Astrocyte of the hippocampus (primary cell): ENCODE data around the gene DOC2B.
"Not testable (repeated sequence)": the region's sequence is repeated elsewhere in the genome, so short reads cannot be mapped to it uniquely, and the experiment has no call there.

Source experiments
- DNase-seq: peaks from one replicate; pipeline ENCODE4 v3.0.0; 2011; ENCODE audit warnings: low read depth, low spot score

Gene DOC2B

DNA sequence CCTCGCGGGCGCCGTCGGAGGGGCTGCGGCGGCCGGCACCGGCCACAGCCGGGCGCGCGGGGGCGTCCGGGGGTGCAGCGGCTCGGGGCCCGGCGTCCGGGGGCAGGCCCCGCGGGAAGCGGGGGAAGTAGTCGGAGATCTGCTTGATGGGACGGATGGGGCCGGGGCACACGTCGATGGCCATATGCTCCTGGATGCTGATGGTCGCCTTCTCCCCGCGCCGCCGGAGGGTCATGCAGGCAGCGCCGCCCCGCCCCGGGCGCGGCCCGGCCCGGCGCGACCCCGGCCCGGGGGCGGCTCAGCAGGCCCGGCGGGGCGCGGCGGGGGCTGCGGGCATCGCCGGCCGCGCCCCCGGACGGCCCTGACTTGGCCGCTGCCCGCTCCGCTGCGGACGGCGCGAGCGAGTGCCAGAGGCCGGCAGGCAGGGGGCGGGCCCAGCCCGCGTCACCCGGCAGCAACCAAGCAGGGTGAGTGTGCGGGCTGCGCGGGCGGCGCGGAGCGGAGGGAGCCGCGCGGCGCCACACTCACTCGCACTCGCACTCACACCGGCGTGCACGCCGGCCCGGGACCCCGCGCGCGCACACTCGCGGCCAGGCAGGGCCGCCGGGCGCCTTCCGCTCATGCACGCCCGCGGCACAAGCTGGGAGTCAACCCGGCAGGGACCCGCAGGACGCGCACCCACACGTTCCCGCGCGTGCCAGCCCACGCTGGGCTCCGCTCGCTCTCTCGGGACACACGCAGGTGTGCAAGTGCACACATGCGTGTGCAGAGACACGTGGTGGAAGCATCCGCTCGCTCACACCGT lies at the start of gene DOC2B:
Gene DOC2B, minus strand, starts transcription at position 406 of the 805 bp plus-strand sequence. Its CDS starts 171 bp downstream, at position 235.
- peak; percentile 62 for DNase-seq

DNA sequence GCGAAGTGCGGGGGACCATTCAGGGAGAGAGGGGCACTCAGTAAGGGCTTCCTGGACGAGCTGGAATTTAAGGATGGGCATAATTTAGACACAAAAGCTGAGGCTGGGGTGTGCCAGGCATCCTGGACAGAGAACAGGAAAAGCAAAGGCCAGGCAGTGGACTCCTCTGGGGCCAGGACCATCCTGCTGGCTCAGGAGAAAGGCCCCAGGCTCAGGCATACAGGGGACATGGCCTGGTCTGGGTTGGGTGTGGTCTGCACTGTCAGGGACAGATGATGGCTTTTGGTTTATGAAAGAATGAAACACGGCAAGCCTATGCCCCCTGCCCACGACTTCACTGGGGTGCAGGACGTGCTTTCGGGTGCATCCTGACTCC lies 48.9 kb upstream of the DOC2B start:
- no peak for DNase-seq

DNA sequence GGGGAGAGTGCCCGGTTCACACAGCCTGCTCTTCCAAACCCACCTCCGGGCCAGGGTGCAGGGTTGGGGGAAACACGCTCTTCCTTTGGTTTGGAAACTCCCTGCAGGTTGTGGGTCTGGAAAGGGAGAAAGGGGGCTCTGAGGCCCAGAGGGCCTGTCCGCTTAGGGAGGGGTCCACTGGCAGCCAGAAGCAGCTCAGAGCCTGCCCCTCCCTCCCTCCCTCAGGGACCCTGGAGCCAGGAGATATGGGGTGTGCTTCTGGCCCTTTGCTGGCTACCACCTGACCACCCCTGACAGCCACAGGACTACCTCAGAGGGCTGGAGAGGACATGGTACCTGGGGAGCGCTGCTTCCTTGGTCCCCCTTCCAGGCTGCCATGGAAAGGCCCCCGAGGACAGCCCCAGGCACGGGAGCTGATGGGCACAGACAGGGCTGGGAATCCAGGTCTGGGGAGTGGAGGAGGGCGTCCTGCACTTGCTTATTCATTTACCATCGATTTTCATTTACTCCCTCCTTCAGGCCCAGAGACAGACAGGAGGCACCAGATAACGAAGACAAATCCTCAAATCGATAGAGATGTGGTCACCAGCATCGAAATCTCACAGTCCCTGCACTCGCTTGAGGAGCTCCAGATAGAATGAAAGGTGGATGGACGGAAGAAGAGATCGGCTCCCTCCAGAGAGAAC lies 48.4 kb upstream of the DOC2B start:
- DNase-seq, result no peak

DNA sequence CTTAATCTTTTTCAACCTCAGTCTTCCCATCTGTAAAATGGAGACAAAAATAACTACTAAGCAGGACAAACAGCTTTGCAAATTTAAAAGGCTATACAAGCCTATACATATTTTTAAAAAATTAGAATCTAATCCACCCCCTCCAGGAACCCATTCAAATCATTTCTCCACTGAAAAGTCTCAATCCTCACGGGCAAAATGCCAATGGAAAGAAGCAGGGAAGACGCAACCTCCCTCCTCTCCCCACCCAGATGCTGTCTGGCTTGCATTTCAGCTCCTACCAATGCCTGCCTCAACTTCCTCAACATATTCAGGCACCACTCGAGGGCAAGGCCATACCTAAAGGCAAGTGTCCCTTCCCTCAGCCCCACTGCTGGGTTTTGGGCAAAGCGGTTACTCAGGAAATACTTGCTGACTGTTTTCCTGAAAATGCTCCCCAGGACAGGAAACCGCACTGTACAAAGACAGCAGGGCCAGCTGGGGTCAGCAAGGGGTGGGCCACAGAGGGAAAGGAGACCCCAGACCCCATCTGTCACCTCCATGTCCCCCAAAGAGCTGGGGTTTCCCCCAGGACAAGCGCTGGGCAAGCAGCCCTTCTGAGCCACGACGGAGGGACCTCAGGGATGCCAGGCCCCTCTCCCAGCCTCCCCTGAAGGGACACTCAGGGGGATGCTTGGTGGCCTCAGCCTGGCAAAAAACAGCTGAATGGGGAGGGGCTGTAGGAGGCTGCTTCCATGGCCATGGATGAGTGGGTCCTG lies 47.7 kb upstream of the DOC2B start:
- peak; percentile 11 for DNase-seq

DNA sequence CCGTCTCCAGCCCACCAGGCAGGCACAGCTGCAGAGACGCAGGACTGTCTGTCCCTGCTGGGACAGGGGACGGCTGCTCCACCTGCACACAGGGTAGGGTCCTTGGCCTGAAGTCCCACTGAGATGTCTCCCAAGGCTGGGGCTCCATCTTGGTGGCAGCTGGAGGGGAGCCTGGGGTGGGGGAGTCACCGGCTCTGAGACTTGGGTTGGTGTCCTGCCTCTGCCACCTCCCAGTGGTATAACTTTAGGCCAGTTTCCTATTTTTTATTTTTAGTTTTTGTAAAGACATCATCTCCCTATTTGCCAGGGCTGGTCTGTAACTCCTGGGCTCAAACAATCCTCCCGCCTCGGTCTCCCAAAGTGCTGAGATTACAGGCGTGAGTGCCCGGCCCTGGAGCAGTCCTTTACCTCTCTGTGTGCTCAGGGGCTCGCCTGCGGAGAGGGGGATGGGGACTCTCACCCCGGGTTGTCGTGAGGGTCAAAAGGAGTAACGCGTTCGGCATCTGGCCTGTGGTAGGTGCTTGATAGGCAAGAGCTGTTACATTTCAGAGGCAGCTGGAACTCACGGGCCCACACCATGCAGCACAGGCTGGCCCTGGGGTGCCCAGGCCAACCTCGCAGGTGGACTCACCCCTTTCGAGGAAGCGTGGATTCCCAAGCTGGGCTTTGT lies 46.6 kb upstream of the DOC2B start:
- no peak for DNase-seq

DNA sequence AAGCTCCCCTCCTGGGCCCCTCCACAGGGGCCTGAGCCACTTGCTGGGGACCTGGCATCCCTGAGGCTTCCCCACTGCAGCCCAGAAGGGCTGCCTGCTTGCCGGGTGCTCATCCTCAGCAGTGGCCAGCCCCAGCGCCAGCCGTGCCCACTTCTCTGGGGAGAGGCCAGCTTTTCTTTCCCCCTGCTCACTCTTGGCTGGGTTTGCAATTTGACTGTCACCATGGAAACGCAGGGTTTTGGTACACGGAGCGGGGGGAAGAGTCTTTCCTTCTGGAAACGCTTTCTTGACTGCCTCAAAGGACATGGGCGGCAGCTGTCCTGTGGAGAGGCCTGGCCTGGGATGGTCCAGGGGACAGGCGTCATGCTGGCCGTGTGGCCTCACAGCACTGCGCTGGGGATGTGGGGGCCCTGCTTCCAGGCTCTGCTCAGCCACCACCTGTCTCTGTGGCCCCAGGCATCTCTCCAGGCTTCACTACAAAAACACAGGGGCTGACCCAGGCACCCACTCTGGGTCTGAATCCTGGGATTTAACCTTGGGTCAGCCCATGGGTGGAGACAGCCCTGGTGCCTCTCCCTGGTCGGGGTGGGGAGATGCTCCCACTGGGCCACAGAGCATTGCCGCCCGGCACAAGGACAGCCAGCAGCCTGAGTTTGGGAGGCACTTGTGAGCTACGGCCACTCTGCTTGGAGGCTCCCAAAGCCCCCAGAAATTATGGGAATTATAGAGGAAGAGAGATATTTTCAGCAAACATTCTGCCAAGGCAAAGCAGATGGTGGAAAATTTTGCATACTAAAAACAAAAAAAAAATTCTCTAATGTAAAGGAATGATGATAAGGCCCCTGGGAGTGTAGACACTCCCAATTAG lies 45.9 kb upstream of the DOC2B start:
- peak; percentile 29 for DNase-seq

DNA sequence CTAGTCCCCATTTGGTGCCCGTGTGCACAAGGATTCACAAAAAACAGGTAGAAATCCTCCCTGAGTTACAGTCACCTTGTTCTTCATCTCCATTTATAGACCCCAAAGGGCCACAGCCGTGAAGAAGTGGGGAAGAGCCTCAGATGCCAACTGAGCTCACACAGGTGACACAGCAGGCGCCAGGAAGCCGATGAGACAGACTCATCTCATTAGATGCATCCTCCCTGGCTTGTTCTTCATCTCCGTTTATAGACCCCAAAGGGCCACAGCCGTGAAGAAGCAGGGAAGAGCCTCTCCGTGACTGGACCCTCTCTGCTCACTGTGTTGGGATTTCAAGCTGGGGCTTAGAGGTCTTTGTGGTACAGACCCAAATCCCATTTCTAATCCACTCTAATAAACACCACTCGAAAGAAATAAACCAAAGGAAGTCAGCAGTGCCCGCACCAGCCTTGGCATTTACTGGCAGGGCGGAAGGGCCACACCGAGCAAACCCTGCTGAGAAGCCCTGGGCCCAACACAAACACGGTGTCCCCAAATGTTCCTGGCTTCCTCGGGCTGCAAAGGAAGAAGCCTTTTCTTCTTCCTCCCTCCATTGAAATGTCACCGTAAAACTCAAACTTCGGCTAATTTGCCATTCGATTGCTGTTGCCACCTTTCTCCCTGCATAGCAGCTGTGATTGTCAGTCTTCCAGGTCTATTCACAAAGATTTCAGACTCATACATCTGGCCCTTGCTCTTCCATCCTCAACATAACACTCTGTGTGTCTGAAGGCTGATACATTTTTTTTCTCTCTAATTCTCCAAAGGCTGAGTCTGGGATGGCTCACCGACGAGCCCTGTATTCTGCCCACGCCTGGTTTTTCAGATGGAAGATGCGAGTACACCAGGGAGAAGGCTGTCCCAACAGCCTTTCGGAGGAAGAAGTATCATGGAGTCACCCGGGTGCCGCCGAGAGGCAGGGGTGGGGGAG lies 44.9 kb upstream of the DOC2B start:
- DNase-seq, result no peak

DNA sequence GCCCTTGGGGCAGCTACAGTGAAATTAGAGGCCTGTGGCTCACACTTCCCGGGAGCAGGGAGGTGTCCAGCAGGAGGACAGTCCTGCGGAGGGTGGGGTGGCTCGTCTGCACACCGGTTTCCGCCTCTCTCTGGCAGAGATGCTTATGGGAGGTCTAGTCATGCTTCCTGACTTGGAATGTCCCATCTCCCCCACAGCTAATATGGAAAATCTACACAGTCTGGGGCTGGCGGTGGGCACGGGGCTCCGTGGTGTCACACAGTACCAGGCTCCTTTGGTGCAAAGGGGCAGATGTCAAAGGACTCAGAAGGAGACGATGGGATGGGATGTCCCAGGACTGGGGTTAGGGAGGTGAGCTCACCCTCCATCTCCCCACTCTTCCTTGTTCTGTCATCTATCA lies 44.1 kb upstream of the DOC2B start:
- no peak for DNase-seq

DNA sequence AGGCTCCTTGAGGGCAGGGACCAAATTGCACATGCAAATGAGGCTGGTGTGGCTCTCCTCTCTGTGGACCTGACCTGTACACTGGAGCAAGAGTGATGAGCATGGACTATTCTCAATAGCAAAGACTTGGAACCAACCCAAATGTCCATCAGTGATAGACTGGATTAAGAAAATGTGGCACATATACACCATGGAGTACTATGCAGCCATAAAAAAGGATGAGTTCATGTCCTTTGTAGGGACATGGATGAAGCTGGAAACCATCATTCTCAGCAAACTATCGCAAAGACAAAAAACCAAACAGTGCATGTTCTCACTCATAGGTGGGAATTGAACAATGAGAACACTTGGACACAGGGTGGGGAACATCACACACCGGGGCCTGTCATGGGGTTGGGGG lies 43.1 kb upstream of the DOC2B start:
- DNase-seq, result not testable (repeated sequence)

DNA sequence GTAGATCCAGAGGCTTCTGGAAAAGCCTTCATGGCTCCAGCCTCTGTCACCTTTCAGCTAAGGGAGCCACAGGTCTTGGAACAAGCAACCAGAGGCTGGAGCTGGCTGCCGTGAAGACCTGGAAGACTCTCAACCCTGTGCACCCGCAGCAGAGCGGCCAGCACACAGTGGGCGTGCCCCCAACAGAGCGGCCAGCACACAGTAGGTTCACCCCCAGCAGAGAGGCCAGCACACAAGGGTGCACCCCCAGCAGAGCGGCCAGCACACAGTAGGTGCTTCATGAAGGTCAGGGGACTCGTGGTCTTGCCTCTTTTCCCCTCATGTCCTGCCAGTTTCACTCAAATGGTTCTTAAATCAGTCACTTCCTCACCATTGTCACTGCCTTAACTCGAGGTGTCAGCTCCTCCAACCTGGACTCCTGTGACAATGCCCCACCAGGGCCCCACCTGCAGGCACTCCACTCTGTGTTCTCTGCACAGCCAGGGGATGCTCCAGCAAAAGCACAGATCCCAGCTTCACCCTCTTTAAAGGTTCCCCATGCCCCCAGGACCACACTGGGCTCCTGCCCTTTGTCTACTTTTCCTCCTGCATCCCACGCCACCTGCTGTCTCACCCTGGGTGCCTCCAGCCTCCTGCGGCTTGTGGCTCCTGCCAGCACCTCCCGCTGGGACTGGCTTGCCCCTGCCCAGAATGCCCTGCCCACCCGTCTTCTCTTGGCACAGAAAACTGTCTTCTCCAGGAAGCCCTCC lies 42.4 kb upstream of the DOC2B start:
- no peak for DNase-seq

DNA sequence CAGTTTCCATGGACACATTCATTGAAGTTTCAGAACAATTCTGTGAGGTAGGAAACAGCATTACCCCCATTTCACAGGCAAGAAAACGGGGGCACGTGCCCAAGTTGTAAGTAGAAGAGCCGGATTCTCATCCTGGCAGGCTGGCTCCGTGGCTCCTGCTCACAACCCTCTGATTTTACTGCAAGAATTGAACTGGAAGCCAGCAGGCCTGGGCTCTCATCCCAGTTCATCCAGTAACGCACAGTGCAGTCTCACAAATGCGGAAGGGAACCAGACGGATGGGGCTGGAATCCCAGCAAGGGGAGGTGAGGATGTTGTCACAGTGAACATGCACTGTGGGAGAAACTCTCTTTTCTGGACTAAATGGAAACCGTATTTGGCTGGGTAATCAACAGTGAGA lies 40.7 kb upstream of the DOC2B start:
- DNase-seq, result no peak

DNA sequence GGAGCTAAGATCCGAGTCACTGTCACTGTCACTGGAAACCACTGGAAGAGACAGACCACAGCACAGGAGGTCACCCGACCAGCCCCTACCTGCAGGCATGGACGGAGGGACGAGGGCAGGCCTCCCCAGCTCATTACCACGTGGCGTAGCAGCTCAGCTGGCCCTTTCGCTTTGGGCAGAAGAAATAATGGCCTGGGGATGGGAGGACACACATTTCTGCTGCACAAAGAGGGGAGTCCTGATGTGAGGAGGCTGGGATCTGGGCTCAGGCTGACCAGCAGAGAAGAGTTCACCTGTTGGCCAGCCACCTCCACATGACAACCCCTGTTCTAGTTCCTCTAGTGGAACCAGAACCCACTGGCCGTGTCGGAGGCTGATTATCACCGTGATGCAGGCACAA lies 38.2 kb upstream of the DOC2B start:
- DNase-seq, result no peak

DNA sequence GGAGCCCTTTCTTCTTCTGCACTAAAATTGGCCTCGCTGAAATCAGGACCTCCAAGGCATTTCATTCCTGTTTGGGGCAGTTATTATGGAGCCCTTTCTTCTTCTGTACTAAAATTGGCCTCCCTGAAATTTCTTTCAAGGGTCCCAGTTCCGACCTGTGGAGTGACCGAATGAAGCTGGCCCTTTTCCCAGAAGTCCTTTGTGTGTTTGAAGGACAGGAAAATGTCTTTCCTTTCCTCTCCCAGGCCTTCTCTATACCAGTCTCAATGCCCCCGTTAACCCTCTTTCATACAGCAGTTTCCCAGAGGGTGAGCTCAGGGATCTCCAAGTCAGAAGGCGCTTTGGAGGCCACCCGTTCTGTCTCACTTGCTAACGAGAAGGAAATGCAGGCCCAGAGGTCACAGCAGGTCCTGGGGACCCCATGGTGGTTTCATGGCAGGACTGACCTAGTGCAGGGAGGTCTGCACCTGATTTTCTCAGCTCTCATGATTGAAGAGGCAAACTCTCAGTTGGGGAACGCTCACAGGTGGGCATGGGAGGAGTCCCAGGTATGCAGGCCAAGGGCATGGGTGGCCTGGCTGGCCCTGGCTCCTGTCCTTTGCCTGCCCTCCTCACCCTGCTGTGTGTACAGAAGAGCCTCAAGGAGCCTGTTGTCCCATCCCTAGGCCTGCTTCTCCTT lies 37.1 kb upstream of the DOC2B start:
- DNase-seq, result no peak

DNA sequence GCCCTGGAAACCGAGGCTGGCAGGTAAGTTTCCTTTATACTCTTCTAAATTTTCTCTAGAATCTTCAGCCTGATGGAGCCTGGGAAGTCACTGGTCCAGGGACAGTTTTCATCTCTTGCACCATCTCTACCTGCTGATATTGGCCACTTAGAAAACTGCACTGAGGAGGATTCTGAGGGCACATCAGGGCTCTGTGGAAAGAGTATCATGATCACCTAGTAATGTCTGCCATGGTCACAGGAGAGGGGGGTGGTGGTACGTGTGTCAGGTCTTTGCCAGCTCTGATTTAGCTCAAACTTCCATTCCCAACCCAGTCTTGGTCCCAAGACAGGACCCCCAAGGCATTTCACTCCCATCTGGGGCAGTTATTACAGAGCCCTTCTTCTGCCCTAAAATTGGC lies 35.2 kb upstream of the DOC2B start:
- DNase-seq, result no peak

DNA sequence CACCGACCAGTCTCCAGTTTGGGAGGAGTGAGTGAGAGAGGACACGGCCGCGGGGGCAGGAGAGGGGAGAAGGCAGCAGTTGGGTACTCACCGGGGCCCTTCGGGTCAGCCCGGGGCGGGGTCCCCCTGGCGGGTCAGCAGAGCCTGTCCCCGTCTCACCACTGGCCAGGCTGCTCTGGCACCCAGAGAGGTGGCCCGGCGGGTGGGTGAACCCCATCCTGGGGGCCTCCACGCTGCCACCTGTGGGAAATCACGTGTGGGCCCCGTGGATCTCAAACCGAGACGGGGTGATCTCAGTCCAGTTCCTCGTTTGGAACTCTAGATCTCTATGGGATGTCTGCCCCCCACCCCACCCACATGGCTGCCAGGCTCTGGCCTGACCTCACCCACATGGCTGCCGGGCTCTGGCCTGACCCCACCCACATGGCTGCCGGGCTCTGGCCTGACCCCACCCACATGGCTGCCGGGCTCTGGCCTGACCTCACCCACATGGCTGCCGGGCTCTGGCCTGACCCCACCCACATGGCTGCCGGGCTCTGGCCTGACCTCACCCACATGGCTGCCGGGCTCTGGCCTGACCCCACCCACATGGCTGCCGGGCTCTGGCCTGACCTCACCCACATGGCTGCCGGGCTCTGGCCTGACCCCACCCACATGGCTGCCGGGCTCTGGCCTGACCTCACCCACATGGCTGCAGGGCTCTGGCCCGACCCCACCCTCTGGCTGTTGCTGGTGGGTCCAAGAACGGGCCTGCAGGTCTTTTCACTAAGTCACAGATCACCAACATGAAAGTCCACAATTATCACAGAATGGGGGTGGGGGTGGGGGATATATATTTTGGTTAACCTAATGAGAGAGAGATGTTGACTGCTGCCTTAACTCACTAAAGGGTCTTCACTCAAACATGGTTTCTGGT lies 34.4 kb upstream of the DOC2B start:
- not testable (repeated sequence) for DNase-seq

DNA sequence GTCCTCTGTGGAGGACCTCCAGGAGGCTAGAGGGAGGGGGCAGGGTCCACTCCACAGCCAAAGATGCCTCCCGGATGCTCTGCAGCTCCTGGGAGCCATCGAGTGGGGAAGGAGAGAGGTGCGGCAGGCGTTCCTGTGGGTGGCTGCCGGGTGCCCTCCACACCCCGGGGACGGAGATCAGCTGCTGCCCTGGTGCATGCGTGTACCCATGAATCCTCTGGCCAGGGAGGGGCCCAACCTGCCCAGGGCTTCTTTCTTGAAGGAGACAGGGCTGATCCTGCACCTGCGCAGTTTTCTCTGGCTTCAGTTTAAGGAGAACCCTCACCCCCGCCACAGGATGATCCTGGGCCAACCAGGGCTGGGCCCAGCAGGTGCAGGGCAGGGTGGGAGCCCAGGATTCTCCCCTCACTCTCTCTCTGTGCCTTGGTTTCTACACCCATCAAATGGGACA lies 33.5 kb upstream of the DOC2B start:
- DNase-seq, result no peak
